Activated B cell treated with CpG ODN at 0.5 μM for 24 hours (primary cell): Measurements from ENCODE around the gene KLHL8. TPM values are rescaled to one million over a fixed set of nuclear protein-coding genes. Genes with fewer than 3 reads are reported as not detected.

ENCODE experiments used
- ATAC-seq: fragments of 200-7000 bp; cut with Tn5 transposase; one replicate; pipeline ENCODE4 v1.10.0; 2021; ENCODE audit warnings: low read depth, mild to moderate bottlenecking, moderate library complexity
- CTCF ChIA-PET: fragments of 350-600 bp; sonication (Branson Sonifier 250); formaldehyde crosslinking; loops from one replicate; lab custom pipeline; 2021; ENCODE audit warnings: antibody characterized with exemption; lab: Charles Lee
- POLR2A ChIA-PET: fragments of 350-600 bp; sonication (Branson Sonifier 250); formaldehyde crosslinking; loops from one replicate; lab custom pipeline; 2021; ENCODE audit warnings: antibody characterized with exemption; lab: Charles Lee
- DNase-seq: peaks from one replicate; pipeline ENCODE4 v3.0.0; 2022
- H3K27ac Mint-ChIP-seq: one replicate; pipeline ENCODE4 v1.8.0; 2020; ENCODE audit warnings: mixed read lengths
- H3K27me3 Mint-ChIP-seq: one replicate; pipeline ENCODE4 v1.8.0; 2021; ENCODE audit warnings: mixed read lengths
- H3K36me3 Mint-ChIP-seq: one replicate; pipeline ENCODE4 v1.8.0; 2021; ENCODE audit warnings: low read depth, mixed read lengths
- H3K4me1 Mint-ChIP-seq: one replicate; pipeline ENCODE4 v1.8.0; 2021; ENCODE audit warnings: mixed read lengths
- H3K4me3 Mint-ChIP-seq: one replicate; pipeline ENCODE4 v1.8.0; 2020; ENCODE audit warnings: mild to moderate bottlenecking, mixed read lengths
- H3K9me3 Mint-ChIP-seq: one replicate; pipeline ENCODE4 v1.8.0; 2020; ENCODE audit warnings: mixed read lengths
- CTCF ChIP-seq: fragments of 200-600 bp; IDR thresholded peaks from one replicate; pipeline ENCODE4 v1.8.0; 2022; ENCODE audit warnings: antibody characterized with exemption, mild to moderate bottlenecking
- intact Hi-C: fragments of 100-400 bp; cut with micrococcal nuclease; formaldehyde crosslinking; loops from one replicate; pipeline ENCODE4 v1.15.1; 2024
- total RNA-seq: library from RNA; stranded (reverse); gene quantifications from 2 replicates; pipeline ENCODE4 v1.2.3, GENCODE V29; 2022

Gene KLHL8
- total RNA-seq, 1 donor from 2014 or later = 12.6 TPM

GRCh38 chr4:87166296-87166854 is 54.0 kb downstream of the KLHL8 start:
- Mint-ChIP-seq H3K4me1 (no peaks in the 10 kb centered on the region), H3K27me3 (no peaks in the 10 kb centered on the region), H3K36me3 (peaks cover 39% of the 10 kb centered on the region), H3K9me3 (no peaks in the 10 kb centered on the region), H3K27ac (no peak overlapping the region), H3K4me3 (no peak overlapping the region)
- CTCF ChIA-PET = no interaction called here
- ATAC-seq (no peak), DNase-seq (no peak)
- TF ChIP-seq CTCF = no peak
- intact Hi-C loops = no loop called here
- POLR2A ChIA-PET = no interaction called here

GRCh38 chr4:87165892-87166291 is 54.5 kb downstream of the KLHL8 start:
- no peak overlapping the region for H3K4me3 Mint-ChIP-seq
- TF ChIP-seq CTCF = no peak
- intact Hi-C loops = no loop called here
- DNase-seq (no peak), ATAC-seq (no peak)
- no peaks in the 10 kb centered on the region for H3K27me3 Mint-ChIP-seq
- no peaks in the 10 kb centered on the region for H3K9me3 Mint-ChIP-seq
- POLR2A ChIA-PET = no interaction called here
- H3K4me1 Mint-ChIP-seq = no peaks in the 10 kb centered on the region
- CTCF ChIA-PET = no interaction called here
- H3K27ac Mint-ChIP-seq = no peak overlapping the region
- peaks cover 40% of the 10 kb centered on the region for H3K36me3 Mint-ChIP-seq

- intact Hi-C loops = loop anchor here (5.0 kb wide), 1 partner anchor 39 kb away; no protein-coding TSS in a partner anchor
- Mint-ChIP-seq H3K36me3 (no peaks in the 10 kb centered on the region), H3K27ac (no peak overlapping the region), H3K27me3 (no peaks in the 10 kb centered on the region), H3K9me3 (no peaks in the 10 kb centered on the region), H3K4me3 (no peak overlapping the region), H3K4me1 (no peaks in the 10 kb centered on the region)
- CTCF ChIA-PET = interaction anchor here (1.5 kb wide), 1 partner anchor 80 kb away, joined by 3 read pairs; no protein-coding TSS in a partner anchor
- ATAC-seq (no peak), DNase-seq (no peak)
- POLR2A ChIA-PET = no interaction called here
- no peak for TF ChIP-seq CTCF
Observed at GRCh38 chr4:87153078-87153870, 67.1 kb downstream of the KLHL8 start.

GRCh38 chr4:87152310-87153041 is 67.9 kb downstream of the KLHL8 start:
- no peak for TF ChIP-seq CTCF
- no peak for ATAC-seq
- Mint-ChIP-seq H3K9me3 (no peaks in the 10 kb centered on the region), H3K4me3 (no peak overlapping the region), H3K27me3 (no peaks in the 10 kb centered on the region), H3K27ac (no peak overlapping the region), H3K36me3 (no peaks in the 10 kb centered on the region), H3K4me1 (no peaks in the 10 kb centered on the region)
- ChIA-PET CTCF (interaction anchor here (0.7 to 4.2 kb wide), 8 partner anchors 80 to 314 kb away, joined by 3 to 43 read pairs (median 11); no protein-coding TSS in a partner anchor), POLR2A (no interaction called here)
- DNase-seq = no peak
- intact Hi-C loops = loop anchor here (5.0 kb wide), 1 partner anchor 40 kb away; no protein-coding TSS in a partner anchor
